Upper lobe of left lung (tissue), 6 donors: ENCODE measurements around the gene RECK. TPM values are rescaled to one million over a fixed set of nuclear protein-coding genes. Genes with fewer than 3 reads are reported as not detected.

Source experiments
- ATAC-seq, 2 donors: fragments of 200-7000 bp; cut with Tn5 transposase; one replicate each; pipeline ENCODE4 v1.9.1; 2022; ENCODE audit warnings: mild to moderate bottlenecking in 2 of 2, moderate library complexity in 2 of 2; ENCODE audit not compliant: low FRiP score in 2 of 2
- DNase-seq, 2 donors: peaks; one replicate each; pipeline ENCODE4 v3.0.0-alpha.2; 2019 to 2020
- H3K27ac ChIP-seq, 4 donors: fragments of 200-600 bp; sonication (generic); one replicate each; pipeline ENCODE4 v1.5.1; 2016 to 2019
- H3K27me3 ChIP-seq, 4 donors: fragments of 200-600 bp; sonication (generic); one replicate each; pipeline ENCODE4 v1.5.1; 2017 to 2019
- H3K36me3 ChIP-seq, 4 donors: fragments of 200-600 bp; sonication (generic); one replicate each; pipeline ENCODE4 v1.5.1; 2016 to 2019
- H3K4me1 ChIP-seq, 4 donors: fragments of 200-600 bp; sonication (generic); one replicate each; pipeline ENCODE4 v1.5.1; 2018 to 2019
- H3K4me3 ChIP-seq, 4 donors: fragments of 200-600 bp; sonication (generic); one replicate each; pipeline ENCODE4 v1.5.1; 2017 to 2019; ENCODE audit warnings: mild to moderate bottlenecking in 2 of 4, moderate library complexity in 1 of 4
- H3K9me3 ChIP-seq, 4 donors: fragments of 200-600 bp; sonication (generic); one replicate each; pipeline ENCODE4 v1.5.1; 2018 to 2019
- CTCF ChIP-seq, 6 experiments: fragments of 450-650 bp in 4 of 6; fragments of 200-600 bp in 2 of 6; sonication (generic) in 2 of 6; IDR thresholded peaks; one replicate each; pipeline ENCODE4 v1.5.1; 2016 to 2019; ENCODE audit warnings: antibody characterized with exemption in 6 of 6
- EP300 ChIP-seq, 4 donors: sonication (generic); formaldehyde crosslinking; IDR thresholded peaks; one replicate each; pipeline ENCODE4 v1.5.1; 2017; ENCODE audit warnings: antibody characterized with exemption in 4 of 4, control low read depth in 2 of 4
- POLR2A ChIP-seq, 4 donors: fragments of 450-650 bp; IDR thresholded peaks; one replicate each; pipeline ENCODE4 v1.5.1; 2016 to 2017; ENCODE audit warnings: antibody characterized with exemption in 4 of 4, mild to moderate bottlenecking in 2 of 4
- POLR2AphosphoS5 ChIP-seq, 2 donors: sonication (generic); formaldehyde crosslinking; IDR thresholded peaks; one replicate each; pipeline ENCODE4 v1.5.1; 2017; ENCODE audit warnings: antibody characterized with exemption in 2 of 2
- WGBS, 2 donors: methylation state at CpG; one replicate each; pipeline ENCODE4 v1.1.5; 2017 to 2018; 5-methylcytosine and 5-hydroxymethylcytosine counted together
- total RNA-seq, 6 donors: library from RNA; depleted of rRNA in 4 of 6; stranded (reverse); fragments of >200 nt in 4 of 6; gene quantifications; one replicate each; pipeline versions ENCODE4 v1.1.0 to v1.2.1, GENCODE V29; 2016 to 2021
- donor health status: DM: no; HTN: no; CAD: no; lungs with moderate emphysema.
- donor health status: DM: no; HTN: yes; CAD: no; lungs with severe emphysema.

Gene RECK
- total RNA-seq, 6 donors from 2014 or later: 8.4 to 17.6 (median 11.0) TPM

GRCh38 chr9:36109071-36109470, 72.4 kb downstream of the RECK start:
- 81 to 84% methylated on average over 2 of the region's 2 CpGs for WGBS, 2 donors
- no peak for ATAC-seq

DNA sequence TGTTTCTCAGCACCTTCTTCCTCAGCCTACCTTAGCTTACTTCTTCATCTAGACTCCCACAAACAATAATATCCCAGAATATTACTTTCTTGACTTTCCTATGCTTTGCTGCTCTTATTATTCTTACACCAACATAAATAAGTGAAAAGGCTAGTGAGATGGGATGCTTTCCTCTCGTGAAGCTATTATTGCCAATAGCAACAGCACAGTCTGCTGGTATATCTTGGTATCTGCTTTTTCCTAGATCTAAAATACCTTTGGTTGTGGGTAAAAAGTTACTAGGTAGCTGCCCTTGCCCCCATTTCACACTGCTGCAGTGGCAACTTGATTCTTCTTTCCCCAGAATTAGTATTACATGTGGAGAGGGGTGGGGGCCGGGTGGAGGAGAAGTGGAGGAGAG, 73.7 kb downstream of the RECK start:
- peaks cover 0 to 26% (median 1%) of the 10 kb centered on the region in 4 donors for H3K36me3 ChIP-seq
- no peak overlapping the region for H3K4me3 ChIP-seq
- 91 to 93% methylated on average over 2 of the region's 2 CpGs for WGBS, 2 donors
- ATAC-seq: no peak
- H3K27ac ChIP-seq: no peak overlapping the region
- H3K9me3 ChIP-seq: no peaks in the 10 kb centered on the region
- DNase-seq: no peak
- TF ChIP-seq EP300 (IDR thresholded peaks at IDR 0.05): no peak
- no peak for TF ChIP-seq POLR2A (IDR thresholded peaks at IDR 0.05)
- TF ChIP-seq CTCF (IDR thresholded peaks at IDR 0.05): no peak
- TF ChIP-seq POLR2AphosphoS5 (IDR thresholded peaks at IDR 0.05): no peak
- no peaks in the 10 kb centered on the region for H3K27me3 ChIP-seq
- H3K4me1 ChIP-seq: no peaks in the 10 kb centered on the region

More at GRCh38 chr9:36109071-36109470, 72.4 kb downstream of the RECK start:
- H3K27ac ChIP-seq: no peak overlapping the region
- H3K36me3 ChIP-seq: peaks cover 0 to 26% (median 1%) of the 10 kb centered on the region in 4 donors
- no peak for DNase-seq
- TF ChIP-seq POLR2AphosphoS5 (IDR thresholded peaks at IDR 0.05) (no peak), EP300 (IDR thresholded peaks at IDR 0.05) (no peak), POLR2A (IDR thresholded peaks at IDR 0.05) (no peak), CTCF (IDR thresholded peaks at IDR 0.05) (no peak)
- no peaks in the 10 kb centered on the region for H3K27me3 ChIP-seq
- no peak overlapping the region for H3K4me3 ChIP-seq
- H3K4me1 ChIP-seq: no peaks in the 10 kb centered on the region
- H3K9me3 ChIP-seq: no peaks in the 10 kb centered on the region

- H3K9me3 ChIP-seq: no peaks in the 10 kb centered on the region
- H3K36me3 ChIP-seq: peaks cover 0 to 32% (median 1%) of the 10 kb centered on the region in 4 donors
- no peaks in the 10 kb centered on the region for H3K27me3 ChIP-seq
- WGBS, 2 donors: 95 to 99% methylated on average over 3 of the region's 3 CpGs
- ATAC-seq: no peak
- no peak overlapping the region for H3K27ac ChIP-seq
- no peak overlapping the region for H3K4me3 ChIP-seq
- no peak for TF ChIP-seq POLR2A (IDR thresholded peaks at IDR 0.05)
- TF ChIP-seq POLR2AphosphoS5 (IDR thresholded peaks at IDR 0.05): no peak
- TF ChIP-seq CTCF (IDR thresholded peaks at IDR 0.05): no peak
- TF ChIP-seq EP300 (IDR thresholded peaks at IDR 0.05): no peak
- DNase-seq: no peak
- no peaks in the 10 kb centered on the region for H3K4me1 ChIP-seq
Measured at GRCh38 chr9:36112516-36112915, 75.8 kb downstream of the RECK start.

DNA sequence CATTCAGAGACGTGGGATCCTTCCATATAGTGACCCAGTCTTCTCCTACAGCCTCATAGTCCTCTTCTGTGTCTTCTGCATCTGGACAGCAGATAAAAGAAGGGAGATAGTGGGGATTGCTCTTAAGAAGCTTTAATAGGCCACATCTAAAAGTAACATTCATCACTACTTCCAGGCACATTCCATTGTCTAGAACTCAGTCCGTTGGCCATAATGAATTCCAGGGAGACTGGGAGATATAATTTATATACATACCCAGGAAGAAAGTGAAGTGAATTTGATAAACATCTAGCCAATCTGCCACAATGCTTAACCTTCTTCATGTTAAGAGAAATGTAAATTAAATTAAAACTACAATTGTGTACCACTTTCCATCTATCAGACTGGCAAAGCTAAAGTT, 77.3 kb downstream of the RECK start:
- Histone ChIP-seq H3K36me3 (peaks cover 0 to 27% (median 1%) of the 10 kb centered on the region in 4 donors), H3K4me1 (peaks cover 0 to 6% (median 4%) of the 10 kb centered on the region in 4 donors), H3K4me3 (no peak overlapping the region), H3K9me3 (no peaks in the 10 kb centered on the region), H3K27me3 (no peaks in the 10 kb centered on the region), H3K27ac (no peak overlapping the region)
- DNase-seq (no peak), ATAC-seq (no peak)
- 77 to 79% methylated on average over 2 of the region's 2 CpGs for WGBS, 2 donors
- TF ChIP-seq CTCF (IDR thresholded peaks at IDR 0.05) (no peak), POLR2AphosphoS5 (IDR thresholded peaks at IDR 0.05) (no peak), POLR2A (IDR thresholded peaks at IDR 0.05) (no peak), EP300 (IDR thresholded peaks at IDR 0.05) (no peak)

DNA sequence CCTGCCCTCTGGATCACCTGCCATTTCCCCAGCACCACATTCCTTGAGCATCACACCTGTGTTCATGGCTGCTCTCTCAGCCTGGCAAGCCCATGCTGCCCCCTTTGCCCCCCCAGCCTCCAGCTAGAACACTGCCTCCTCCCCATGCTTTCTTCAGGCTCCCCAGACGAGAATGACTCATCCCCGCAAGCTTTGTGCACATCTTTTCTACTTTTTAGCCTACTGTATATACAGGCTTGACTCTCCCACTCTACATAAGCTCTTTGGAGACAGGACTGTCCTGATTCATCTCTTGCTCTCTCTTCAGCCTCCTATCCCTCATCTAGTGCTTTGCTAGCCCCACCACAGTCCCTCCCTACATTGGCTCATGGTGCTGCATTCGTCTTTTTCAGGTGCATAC, 79.9 kb downstream of the RECK start:
- Histone ChIP-seq H3K36me3 (peaks cover 0 to 14% (median 1%) of the 10 kb centered on the region in 4 donors), H3K27me3 (no peaks in the 10 kb centered on the region), H3K4me1 (peaks cover 6 to 9% (median 8%) of the 10 kb centered on the region in 4 donors), H3K4me3 (no peak overlapping the region), H3K27ac (no peak overlapping the region), H3K9me3 (no peaks in the 10 kb centered on the region)
- DNase-seq: no peak
- ATAC-seq: no peak
- 94 to 99% methylated on average over 3 of the region's 3 CpGs for WGBS, 2 donors
- TF ChIP-seq POLR2AphosphoS5 (IDR thresholded peaks at IDR 0.05): no peak
- no peak for TF ChIP-seq EP300 (IDR thresholded peaks at IDR 0.05)
- TF ChIP-seq CTCF (IDR thresholded peaks at IDR 0.05): no peak
- no peak for TF ChIP-seq POLR2A (IDR thresholded peaks at IDR 0.05)
